ENCODE measurements around the gene WNT2. TPM values are rescaled to one million over a fixed set of nuclear protein-coding genes. Genes with fewer than 3 reads are reported as not detected.

WNT2 gene
- total RNA-seq, 1 donor from 2014 or later = not detected

DNA sequence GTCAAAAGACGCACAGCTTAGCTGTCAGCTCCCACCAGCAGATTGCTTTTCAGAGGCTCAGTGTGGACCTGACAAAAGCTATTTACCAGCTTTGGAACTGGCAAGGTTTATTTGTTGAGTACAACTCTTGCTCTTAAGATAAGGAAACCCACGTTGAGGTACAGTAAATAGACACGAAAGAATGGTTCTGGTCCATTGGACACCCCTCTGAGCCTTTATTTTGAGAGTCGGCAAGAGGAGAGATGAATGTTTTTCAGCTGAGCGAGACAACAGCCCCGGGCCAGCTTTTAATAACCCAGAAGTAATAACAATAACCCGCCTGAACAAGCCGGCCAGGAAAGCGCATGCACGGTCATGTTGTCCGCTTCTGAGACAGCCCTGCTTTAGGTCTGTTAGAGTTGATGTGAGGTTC is 49.0 kb downstream of the WNT2 start:
- no peak overlapping the region for H3K4me3 Mint-ChIP-seq
- no peak for TF ChIP-seq CTCF (conservative IDR thresholded peaks at IDR 0.05)
- DNase-seq (ENCODE audit: low read depth, low spot score) = no peak
- H3K9me3 Mint-ChIP-seq = no peaks in the 10 kb centered on the region
- no peaks in the 10 kb centered on the region for H3K27me3 Mint-ChIP-seq (ENCODE audit: low read depth)
- H3K27ac Mint-ChIP-seq (ENCODE audit: unreplicated experiment) = no peak overlapping the region
- H3K36me3 Mint-ChIP-seq (ENCODE audit: low read depth) = no peaks in the 10 kb centered on the region
- H3K4me1 Mint-ChIP-seq = peaks cover 4% of the 10 kb centered on the region

- Mint-ChIP-seq H3K36me3 (ENCODE audit: low read depth) (no peaks in the 10 kb centered on the region), H3K27me3 (ENCODE audit: low read depth) (no peaks in the 10 kb centered on the region), H3K4me3 (no peak overlapping the region), H3K27ac (ENCODE audit: unreplicated experiment) (no peak overlapping the region), H3K9me3 (no peaks in the 10 kb centered on the region), H3K4me1 (peaks cover 4% of the 10 kb centered on the region)
- DNase-seq (ENCODE audit: low read depth, low spot score) = no peak
- TF ChIP-seq CTCF (conservative IDR thresholded peaks at IDR 0.05) = no peak
Observed at GRCh38 chr7:117273325-117273724, 49.5 kb downstream of the WNT2 start.

- Mint-ChIP-seq H3K4me3 (no peak overlapping the region), H3K27me3 (ENCODE audit: low read depth) (no peaks in the 10 kb centered on the region), H3K36me3 (ENCODE audit: low read depth) (no peaks in the 10 kb centered on the region), H3K4me1 (peaks cover 4% of the 10 kb centered on the region), H3K9me3 (no peaks in the 10 kb centered on the region), H3K27ac (ENCODE audit: unreplicated experiment) (no peak overlapping the region)
- no peak for TF ChIP-seq CTCF (conservative IDR thresholded peaks at IDR 0.05)
- DNase-seq (ENCODE audit: low read depth, low spot score) = no peak
Observed at GRCh38 chr7:117272017-117272759, 50.7 kb downstream of the WNT2 start.

- Mint-ChIP-seq H3K4me3 (no peak overlapping the region), H3K36me3 (ENCODE audit: low read depth) (no peaks in the 10 kb centered on the region), H3K4me1 (peaks cover 4% of the 10 kb centered on the region), H3K27me3 (ENCODE audit: low read depth) (no peaks in the 10 kb centered on the region), H3K9me3 (no peaks in the 10 kb centered on the region), H3K27ac (ENCODE audit: unreplicated experiment) (no peak overlapping the region)
- TF ChIP-seq CTCF (conservative IDR thresholded peaks at IDR 0.05) = no peak
- no peak for DNase-seq (ENCODE audit: low read depth, low spot score)
Observed at GRCh38 chr7:117271566-117271965, 51.3 kb downstream of the WNT2 start.

DNA sequence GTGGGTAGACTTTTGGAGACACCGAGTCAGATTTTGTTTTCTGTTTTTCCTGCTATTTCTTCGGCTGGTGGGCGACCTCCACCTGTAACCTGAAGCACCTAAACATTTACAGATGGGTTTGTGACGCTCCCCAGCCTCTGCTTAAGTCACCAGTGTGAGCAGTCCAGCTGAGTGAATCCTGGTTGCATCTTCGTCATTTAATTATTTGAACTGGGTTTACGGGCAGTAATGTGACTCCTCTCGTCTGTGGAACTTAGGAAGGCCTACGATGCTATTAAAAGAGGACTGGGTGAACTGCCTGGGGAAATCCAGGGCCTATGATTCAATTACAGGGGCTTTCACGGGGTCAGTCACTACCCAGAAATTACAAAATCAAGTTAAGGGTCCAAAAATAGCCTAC is 52.5 kb downstream of the WNT2 start:
- Mint-ChIP-seq H3K4me1 (peaks cover 4% of the 10 kb centered on the region), H3K9me3 (no peaks in the 10 kb centered on the region), H3K4me3 (no peak overlapping the region), H3K27me3 (ENCODE audit: low read depth) (no peaks in the 10 kb centered on the region), H3K36me3 (ENCODE audit: low read depth) (no peaks in the 10 kb centered on the region), H3K27ac (ENCODE audit: unreplicated experiment) (no peak overlapping the region)
- DNase-seq (ENCODE audit: low read depth, low spot score) = no peak
- TF ChIP-seq CTCF (conservative IDR thresholded peaks at IDR 0.05) = no peak
